ENCODE measurements around the gene DHPS. TPM values are rescaled to one million over a fixed set of nuclear protein-coding genes. Genes with fewer than 3 reads are reported as not detected.
A peak's percentile ranks its signal among the peaks of the same experiment; 100 is the strongest.
"Not testable (repeated sequence)": the region's sequence is repeated elsewhere in the genome, so short reads cannot be mapped to it uniquely, and the experiment has no call there.

Gene DHPS
- total RNA-seq, 1 donor from 2014 or later: 160 TPM

DNA sequence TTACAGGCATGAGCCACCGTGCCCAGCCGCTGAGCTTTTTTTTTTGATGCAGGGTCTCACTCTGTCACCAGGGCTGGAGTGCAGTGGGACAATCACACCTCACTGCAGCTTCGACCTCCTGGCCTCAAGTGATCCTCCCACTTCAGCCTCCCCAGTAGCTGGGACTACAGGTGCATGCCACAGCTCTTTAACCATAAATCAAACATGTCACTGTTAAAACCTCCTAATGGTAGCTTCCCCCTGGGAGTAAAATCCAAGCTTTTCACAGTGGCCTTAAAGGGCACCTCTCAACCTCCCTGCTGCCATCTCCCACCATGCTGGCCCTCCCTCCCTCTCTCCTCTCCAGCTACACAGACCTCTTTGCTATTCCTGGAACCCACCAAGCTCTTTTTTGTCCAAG is 4.2 kb upstream of the DHPS start:
- Mint-ChIP-seq H3K4me3 (no peak overlapping the region), H3K9me3 (no peaks in the 10 kb centered on the region), H3K27me3 (no peaks in the 10 kb centered on the region), H3K27ac (no peak overlapping the region), H3K4me1 (peaks cover 6% of the 10 kb centered on the region), H3K36me3 (ENCODE audit: low read depth) (peaks cover 7% of the 10 kb centered on the region)
- intact Hi-C loops (cut with micrococcal nuclease): no loop called here
- no peak for ATAC-seq (ENCODE audit: low read depth)
- no peak for DNase-seq
- TF ChIP-seq, protein P1, sequence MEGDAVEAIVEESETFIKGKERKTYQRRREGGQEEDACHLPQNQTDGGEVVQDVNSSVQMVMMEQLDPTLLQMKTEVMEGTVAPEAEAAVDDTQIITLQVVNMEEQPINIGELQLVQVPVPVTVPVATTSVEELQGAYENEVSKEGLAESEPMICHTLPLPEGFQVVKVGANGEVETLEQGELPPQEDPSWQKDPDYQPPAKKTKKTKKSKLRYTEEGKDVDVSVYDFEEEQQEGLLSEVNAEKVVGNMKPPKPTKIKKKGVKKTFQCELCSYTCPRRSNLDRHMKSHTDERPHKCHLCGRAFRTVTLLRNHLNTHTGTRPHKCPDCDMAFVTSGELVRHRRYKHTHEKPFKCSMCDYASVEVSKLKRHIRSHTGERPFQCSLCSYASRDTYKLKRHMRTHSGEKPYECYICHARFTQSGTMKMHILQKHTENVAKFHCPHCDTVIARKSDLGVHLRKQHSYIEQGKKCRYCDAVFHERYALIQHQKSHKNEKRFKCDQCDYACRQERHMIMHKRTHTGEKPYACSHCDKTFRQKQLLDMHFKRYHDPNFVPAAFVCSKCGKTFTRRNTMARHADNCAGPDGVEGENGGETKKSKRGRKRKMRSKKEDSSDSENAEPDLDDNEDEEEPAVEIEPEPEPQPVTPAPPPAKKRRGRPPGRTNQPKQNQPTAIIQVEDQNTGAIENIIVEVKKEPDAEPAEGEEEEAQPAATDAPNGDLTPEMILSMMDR (IDR thresholded peaks at IDR 0.05): no peak
- ChIA-PET POLR2A (interaction anchor here (0.6 to 1.4 kb wide), 3 partner anchors 12 to 58 kb away, joined by 3 to 8 read pairs (median 4); no protein-coding TSS in a partner anchor), CTCF (interaction anchor here (0.6 to 1.2 kb wide), 2 partner anchors 8 to 145 kb away, joined by 3 to 4 read pairs; no protein-coding TSS in a partner anchor)

GRCh38 chr19:12680034-12680433 is 1.6 kb downstream of the DHPS start:
- Mint-ChIP-seq H3K4me1 (peaks cover 25% of the 10 kb centered on the region), H3K27ac (no peak overlapping the region), H3K27me3 (no peaks in the 10 kb centered on the region), H3K9me3 (no peaks in the 10 kb centered on the region), H3K36me3 (ENCODE audit: low read depth) (peaks cover 54% of the 10 kb centered on the region), H3K4me3 (peak overlapping the region; percentile 35)
- ChIA-PET CTCF (interaction anchor here (1.1 kb wide), 1 partner anchor 116 kb away, joined by 3 read pairs; no protein-coding TSS in a partner anchor), POLR2A (interaction anchor here (2.2 to 2.8 kb wide), 3 partner anchors 9 to 17 kb away, joined by 25 to 69 read pairs (median 51); partner anchors contain the start of genes FBXW9, MAN2B1 and WDR83)
- ATAC-seq (ENCODE audit: low read depth) (no peak), DNase-seq (no peak)
- TF ChIP-seq, protein P1 (IDR thresholded peaks at IDR 0.05): no peak
- intact Hi-C loops (cut with micrococcal nuclease): loop anchor here (5.0 kb wide), 1 partner anchor 42 kb away; the partner anchor contains the start of gene TNPO2

DNA sequence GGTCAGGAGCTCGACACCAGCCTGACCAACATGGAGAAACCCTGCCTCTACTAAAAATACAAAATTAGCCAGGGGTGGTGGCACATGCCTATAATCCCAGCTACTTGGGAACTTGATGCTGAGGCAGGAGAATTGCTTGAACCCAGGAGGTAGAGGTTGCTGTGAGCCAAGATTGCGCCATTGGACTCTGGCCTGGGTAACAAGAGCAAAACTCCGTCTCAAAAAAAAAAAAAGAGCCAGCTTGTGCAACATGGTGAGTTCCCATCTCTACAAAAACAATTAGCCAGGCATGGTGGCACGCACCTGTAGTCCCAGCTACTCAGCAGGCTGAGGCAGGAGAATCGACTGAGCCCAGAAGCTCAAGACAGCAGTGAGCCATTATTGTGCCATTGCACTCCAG is 3.6 kb downstream of the DHPS start:
- ChIA-PET POLR2A (interaction anchor here (0.7 to 1.3 kb wide), 5 partner anchors 16 to 287 kb away, joined by 3 to 8 read pairs (median 5); partner anchors contain the start of genes FBXW9 and GET3), CTCF (interaction anchor here (0.9 to 9.7 kb wide), 2 partner anchors 8 to 116 kb away, joined by 3 to 67 read pairs; no protein-coding TSS in a partner anchor)
- Mint-ChIP-seq H3K36me3 (ENCODE audit: low read depth) (peaks cover 72% of the 10 kb centered on the region), H3K4me1 (peaks cover 28% of the 10 kb centered on the region)
- not testable (repeated sequence) for ATAC-seq (ENCODE audit: low read depth); DNase-seq; H3K4me3 Mint-ChIP-seq; H3K27ac Mint-ChIP-seq; H3K27me3 Mint-ChIP-seq; H3K9me3 Mint-ChIP-seq
- intact Hi-C loops (cut with micrococcal nuclease): loop anchor here (5.0 kb wide), 1 partner anchor 476 kb away; no protein-coding TSS in a partner anchor

- no peak for ATAC-seq (ENCODE audit: low read depth)
- no peak overlapping the region for H3K4me3 Mint-ChIP-seq
- H3K27ac Mint-ChIP-seq: no peak overlapping the region
- intact Hi-C loops (cut with micrococcal nuclease): loop anchor here (1.0 to 5.0 kb wide), 4 partner anchors 19 to 475 kb away; partner anchors contain the start of gene FBXW9
- H3K36me3 Mint-ChIP-seq (ENCODE audit: low read depth): peaks cover 81% of the 10 kb centered on the region
- ChIA-PET POLR2A (interaction anchor here (0.6 to 1.4 kb wide), 4 partner anchors 10 to 384 kb away, joined by 3 to 7 read pairs (median 4); partner anchors contain the start of genes MAN2B1, TRIR and WDR83), CTCF (interaction anchor here (0.5 to 9.7 kb wide), 11 partner anchors 9 to 746 kb away, joined by 3 to 67 read pairs (median 3); partner anchors contain the start of genes ZNF490 and ZNF791)
- peaks cover 30% of the 10 kb centered on the region for H3K4me1 Mint-ChIP-seq
- TF ChIP-seq, protein P1 (IDR thresholded peaks at IDR 0.05): no peak
- no peak for DNase-seq
- no peaks in the 10 kb centered on the region for H3K27me3 Mint-ChIP-seq
- H3K9me3 Mint-ChIP-seq: no peaks in the 10 kb centered on the region
These were observed 4.8 kb downstream of the DHPS start for GRCh38 chr19:12676928-12677327.

DNA sequence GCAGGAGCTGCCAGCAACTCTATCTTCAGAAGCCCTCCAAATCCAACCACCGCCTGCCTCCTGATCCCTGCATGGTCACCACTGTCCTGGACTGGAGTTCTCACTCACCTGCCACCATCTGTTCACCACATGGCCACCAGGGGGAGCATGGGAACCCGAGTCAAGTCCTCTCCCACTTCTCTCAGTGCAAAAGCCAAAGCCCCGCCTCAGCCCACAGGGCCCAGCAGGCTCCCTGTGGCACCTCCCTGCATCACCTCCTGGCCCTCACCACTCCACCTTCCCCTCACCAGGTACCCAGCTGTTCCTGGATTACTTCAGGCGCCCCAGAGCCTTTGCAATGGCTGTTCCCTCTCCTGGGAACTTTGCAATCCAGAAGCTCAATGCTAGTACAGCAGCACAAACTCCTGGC is 5.3 kb downstream of the DHPS start:
- intact Hi-C loops (cut with micrococcal nuclease): loop anchor here (1.0 to 5.0 kb wide), 4 partner anchors 20 to 474 kb away; partner anchors contain the start of gene FBXW9
- Mint-ChIP-seq H3K4me1 (peaks cover 32% of the 10 kb centered on the region), H3K27me3 (no peaks in the 10 kb centered on the region), H3K4me3 (no peak overlapping the region), H3K36me3 (ENCODE audit: low read depth) (peaks cover 80% of the 10 kb centered on the region), H3K9me3 (no peaks in the 10 kb centered on the region), H3K27ac (peak overlapping the region; percentile 50)
- POLR2A ChIA-PET: interaction anchor here (0.9 to 1.4 kb wide), 3 partner anchors 10 to 120 kb away, joined by 3 to 6 read pairs (median 3); partner anchors contain the start of genes MAN2B1, TRIR and WDR83
- DNase-seq: peak; percentile 77
- TF ChIP-seq, protein P1 (IDR thresholded peaks at IDR 0.05): no peak
- CTCF ChIA-PET: interaction anchor here (0.6 to 9.7 kb wide), 9 partner anchors 58 to 385 kb away, joined by 3 to 67 read pairs (median 4); partner anchors contain the start of genes ZNF490 and ZNF791
- peak; percentile 45 for ATAC-seq (ENCODE audit: low read depth)
